Hepatocyte (in vitro differentiated cells): ENCODE measurements around the gene MAP3K8.

Experiments used
- EZH2phosphoT487 ChIP-seq: fragments of 200-600 bp; sonication (generic); IDR thresholded peaks from one replicate; pipeline ENCODE4 v1.6.1; 2018; ENCODE audit warnings: antibody characterized with exemption, mild to moderate bottlenecking, low read depth, moderate library complexity; ENCODE audit not compliant: unreplicated experiment, severe bottlenecking
- TF ChIP-seq, protein P1 (sequence below): fragments of 200-600 bp; sonication (generic); IDR thresholded peaks from 2 replicates; pipeline ENCODE4 v1.5.1; 2016; ENCODE audit warnings: antibody characterized with exemption, mild to moderate bottlenecking; ENCODE audit not compliant: poor library complexity

GRCh38 chr10:30387646-30388243 is 46.2 kb upstream of the MAP3K8 start:
- no peak for TF ChIP-seq EZH2phosphoT487
- TF ChIP-seq, protein P1, sequence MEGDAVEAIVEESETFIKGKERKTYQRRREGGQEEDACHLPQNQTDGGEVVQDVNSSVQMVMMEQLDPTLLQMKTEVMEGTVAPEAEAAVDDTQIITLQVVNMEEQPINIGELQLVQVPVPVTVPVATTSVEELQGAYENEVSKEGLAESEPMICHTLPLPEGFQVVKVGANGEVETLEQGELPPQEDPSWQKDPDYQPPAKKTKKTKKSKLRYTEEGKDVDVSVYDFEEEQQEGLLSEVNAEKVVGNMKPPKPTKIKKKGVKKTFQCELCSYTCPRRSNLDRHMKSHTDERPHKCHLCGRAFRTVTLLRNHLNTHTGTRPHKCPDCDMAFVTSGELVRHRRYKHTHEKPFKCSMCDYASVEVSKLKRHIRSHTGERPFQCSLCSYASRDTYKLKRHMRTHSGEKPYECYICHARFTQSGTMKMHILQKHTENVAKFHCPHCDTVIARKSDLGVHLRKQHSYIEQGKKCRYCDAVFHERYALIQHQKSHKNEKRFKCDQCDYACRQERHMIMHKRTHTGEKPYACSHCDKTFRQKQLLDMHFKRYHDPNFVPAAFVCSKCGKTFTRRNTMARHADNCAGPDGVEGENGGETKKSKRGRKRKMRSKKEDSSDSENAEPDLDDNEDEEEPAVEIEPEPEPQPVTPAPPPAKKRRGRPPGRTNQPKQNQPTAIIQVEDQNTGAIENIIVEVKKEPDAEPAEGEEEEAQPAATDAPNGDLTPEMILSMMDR: no peak
